Erythroblast (primary cell): ENCODE measurements around the gene LANCL3.
A peak's percentile ranks its signal among the peaks of the same experiment; 100 is the strongest.
"Not testable (repeated sequence)": the region's sequence is repeated elsewhere in the genome, so short reads cannot be mapped to it uniquely, and the experiment has no call there.

ENCODE experiments used
- DNase-seq, 2 experiments: peaks; one replicate each; lab custom pipeline; 2025; lab: John Stamatoyannopoulos, UW
- GATA1 ChIP-seq: IDR thresholded peaks from 2 replicates; pipeline ENCODE4 v1.6.1; 2011; ENCODE audit warnings: low read depth, mild to moderate bottlenecking, control low read depth, low read length, moderate library complexity
- POLR2A ChIP-seq: IDR thresholded peaks from 2 replicates; pipeline ENCODE4 v1.6.1; 2011; ENCODE audit warnings: mild to moderate bottlenecking, low read length

The LANCL3 gene

DNA sequence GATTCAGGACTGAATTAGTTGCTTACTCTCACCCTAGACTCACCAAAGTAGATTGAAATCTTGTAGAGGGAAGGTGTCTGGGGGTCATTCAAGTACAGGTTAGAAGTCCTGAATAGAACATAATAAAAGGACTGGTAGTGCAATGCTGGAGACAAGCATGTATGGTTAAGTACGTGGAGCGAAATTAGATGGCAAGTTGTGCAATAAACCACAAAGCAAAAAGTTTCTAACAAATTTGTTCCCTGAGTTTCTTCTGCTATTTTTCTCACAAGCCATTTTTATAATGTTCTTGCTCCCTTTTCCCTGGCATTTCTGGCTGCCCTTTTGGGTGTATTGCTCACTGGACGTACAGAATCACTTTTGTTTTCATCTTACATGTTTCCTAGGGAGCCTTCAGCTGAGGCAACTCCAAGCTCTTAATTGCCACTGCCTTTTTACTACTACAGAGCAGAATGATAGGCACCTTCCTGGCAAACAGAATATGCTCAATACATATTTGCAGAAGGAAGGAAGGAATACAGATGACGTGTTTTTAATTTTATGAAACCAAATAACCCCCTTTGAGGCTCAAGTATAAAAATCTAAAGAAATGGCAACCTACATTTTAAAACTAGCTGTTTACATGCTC is 23.4 kb downstream of the LANCL3 start:
- peak in 1 of 2 experiments; percentile 13 for DNase-seq
- TF ChIP-seq POLR2A, result no peak
- no peak for TF ChIP-seq GATA1

- TF ChIP-seq POLR2A, result no peak
- no peak for TF ChIP-seq GATA1
- no peak for DNase-seq
Measured at GRCh38 chrX:37599729-37600128, 28.3 kb downstream of the LANCL3 start.

GRCh38 chrX:37603938-37604409 is 32.5 kb downstream of the LANCL3 start:
- DNase-seq, result peak in 1 of 2 experiments; percentile 2
- TF ChIP-seq POLR2A, result no peak
- TF ChIP-seq GATA1, result no peak

DNA sequence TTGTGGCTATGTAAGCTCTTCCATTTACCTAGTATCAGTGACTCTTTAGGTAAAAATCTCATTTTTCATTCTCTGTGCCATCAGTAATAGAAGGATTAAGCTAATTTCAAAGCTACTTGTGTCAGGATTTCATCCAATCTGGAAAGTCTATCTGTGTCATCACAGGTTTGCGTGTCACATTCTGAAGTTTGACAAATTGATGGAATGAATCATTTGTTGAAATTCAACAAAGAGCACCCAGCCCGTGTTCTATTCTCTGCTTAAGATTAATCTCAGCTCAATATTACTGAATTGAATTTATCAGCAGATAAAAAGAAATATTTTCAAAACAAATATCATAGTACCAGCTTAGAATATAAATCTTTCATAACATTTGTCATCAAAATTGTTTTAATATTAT is 35.8 kb downstream of the LANCL3 start:
- no peak for DNase-seq
- TF ChIP-seq POLR2A (no peak), GATA1 (no peak)

DNA sequence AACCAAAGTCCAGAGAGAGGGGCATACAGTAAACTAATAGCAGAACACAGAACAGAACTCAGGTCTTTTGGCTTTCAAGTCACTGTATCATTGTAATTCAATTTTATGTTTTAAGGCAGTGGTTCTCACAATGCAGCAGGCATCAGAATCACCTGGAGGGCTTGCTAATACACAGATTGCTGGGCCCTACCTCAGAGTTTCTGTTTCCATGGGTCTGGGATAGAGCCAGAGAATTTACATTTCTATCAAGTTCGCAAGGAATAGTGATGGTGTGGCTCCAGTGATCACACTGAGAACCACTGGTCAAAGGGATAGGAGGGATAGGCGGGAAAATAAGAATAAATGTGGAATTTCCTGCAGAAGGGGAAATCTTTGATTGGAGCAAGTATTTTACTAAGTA is 36.7 kb downstream of the LANCL3 start:
- TF ChIP-seq POLR2A (no peak), GATA1 (no peak)
- DNase-seq, result no peak

DNA sequence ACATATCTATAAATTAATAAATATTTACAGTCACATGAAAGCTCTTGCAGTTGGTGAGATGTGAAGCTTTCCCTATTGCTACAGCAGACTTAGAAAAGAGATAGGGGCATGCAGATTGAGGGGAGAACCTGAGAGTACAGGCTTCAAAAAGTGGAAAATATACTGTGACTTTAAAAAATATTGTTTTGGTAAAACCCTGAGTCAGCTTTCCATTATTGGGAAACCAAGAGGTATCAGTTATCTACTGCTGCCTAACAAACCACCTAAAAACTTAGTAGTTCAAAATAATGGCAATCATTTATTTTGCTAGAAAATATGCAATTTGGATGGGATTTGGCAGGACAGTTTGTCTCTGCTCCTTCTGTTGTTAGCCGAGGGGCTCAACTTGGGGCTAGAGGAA is 38.3 kb downstream of the LANCL3 start:
- TF ChIP-seq GATA1 (no peak), POLR2A (no peak)
- no peak for DNase-seq

DNA sequence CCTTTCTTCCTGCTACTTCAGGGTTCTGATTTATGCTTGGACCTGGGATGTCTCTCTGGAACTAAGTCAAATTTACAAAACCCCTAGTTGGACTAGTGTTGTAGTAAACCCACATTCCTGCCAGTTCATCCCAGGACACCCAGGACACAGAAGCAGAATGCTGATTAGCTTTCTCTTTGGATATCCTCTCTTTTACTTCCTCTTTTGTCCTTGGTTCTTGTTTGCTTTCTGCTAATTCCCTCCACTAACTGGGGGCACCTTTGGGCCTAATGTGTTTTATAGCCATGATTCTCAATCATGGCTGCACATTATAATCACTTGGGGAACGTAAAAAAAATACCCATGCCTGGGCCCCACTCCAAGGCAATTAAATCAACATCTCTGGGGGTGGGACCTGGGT is 42.5 kb downstream of the LANCL3 start:
- TF ChIP-seq GATA1, result no peak
- no peak for TF ChIP-seq POLR2A
- no peak for DNase-seq

DNA sequence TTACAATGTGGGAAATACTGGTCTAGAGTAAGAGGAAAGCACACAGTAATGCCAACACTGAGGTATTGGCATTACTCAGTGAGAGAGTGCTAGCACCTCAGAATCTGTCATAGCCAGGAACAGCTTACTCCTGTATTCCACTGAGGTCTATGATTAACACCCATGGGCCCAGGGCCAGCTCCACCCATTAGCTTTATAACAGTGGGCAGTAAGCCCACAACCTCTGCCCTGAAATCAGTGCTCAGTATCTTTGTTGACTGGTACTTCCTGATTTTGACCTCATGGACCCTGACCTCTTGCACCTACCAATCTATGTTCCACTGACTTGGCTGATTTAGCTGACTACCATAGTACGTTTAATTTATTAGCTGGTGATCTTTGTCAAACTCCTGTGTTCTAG is 56.1 kb downstream of the LANCL3 start:
- DNase-seq, result peak; percentile 14 to 15
- TF ChIP-seq GATA1, result no peak
- no peak for TF ChIP-seq POLR2A

- no peak for TF ChIP-seq POLR2A
- TF ChIP-seq GATA1, result no peak
- peak; percentile 1 to 8 for DNase-seq
Measured at GRCh38 chrX:37638047-37638446, 66.6 kb downstream of the LANCL3 start.

- no peak for DNase-seq
- no peak for TF ChIP-seq GATA1
- no peak for TF ChIP-seq POLR2A
Measured at GRCh38 chrX:37640142-37640541, 68.7 kb downstream of the LANCL3 start.

GRCh38 chrX:37641859-37642258 is 70.4 kb downstream of the LANCL3 start:
- TF ChIP-seq GATA1 (no peak), POLR2A (no peak)
- DNase-seq, result no peak

GRCh38 chrX:37644381-37645305 is 73.2 kb downstream of the LANCL3 start:
- peak; percentile 4 to 31 for DNase-seq
- TF ChIP-seq POLR2A (no peak), GATA1 (no peak)

GRCh38 chrX:37646254-37646653 is 74.8 kb downstream of the LANCL3 start:
- TF ChIP-seq POLR2A (no peak), GATA1 (no peak)
- DNase-seq, result peak; percentile 3 to 6

DNA sequence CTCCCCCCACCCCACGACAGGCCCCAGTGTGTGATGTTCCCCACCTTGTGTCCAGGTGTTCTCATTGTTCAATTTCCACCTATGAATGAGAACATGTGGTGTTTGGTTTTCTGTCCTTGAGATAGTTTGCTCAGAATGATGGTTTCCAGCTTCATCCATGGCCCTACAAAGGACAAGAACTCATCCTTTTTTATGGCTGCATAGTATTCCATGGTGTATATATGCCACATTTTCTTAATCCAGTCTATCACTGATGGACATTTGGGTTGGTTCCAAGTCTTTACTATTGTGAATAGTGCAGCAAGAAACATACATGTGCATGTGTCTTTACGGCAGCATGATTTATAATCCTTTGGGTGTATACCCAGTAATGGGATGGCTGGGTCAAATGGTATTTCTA is 79.4 kb downstream of the LANCL3 start:
- DNase-seq, result not testable (repeated sequence)
